H9 (cell line): ENCODE measurements around the gene OSBPL9. TPM values are rescaled to one million over a fixed set of nuclear protein-coding genes. Genes with fewer than 3 reads are reported as not detected.

Source experiments
- DNase-seq: peaks from one replicate; pipeline ENCODE4 v3.0.0-alpha.2; 2017
- H2AFZ ChIP-seq: one replicate; pipeline ENCODE4 v1.6.1; 2013; ENCODE audit warnings: mild to moderate bottlenecking, low read length, control low read depth, moderate library complexity
- H2AK5ac ChIP-seq: 2 replicates; pipeline ENCODE4 v1.6.1; 2013; ENCODE audit warnings: low read length, control low read depth, mixed read lengths; ENCODE audit not compliant: insufficient read length
- H2BK120ac ChIP-seq: one replicate; pipeline ENCODE4 v1.6.1; 2013; ENCODE audit warnings: low read depth, mild to moderate bottlenecking, low read length, control low read depth, inconsistent platforms; ENCODE audit not compliant: poor library complexity, severe bottlenecking
- H2BK12ac ChIP-seq: 2 replicates; pipeline ENCODE4 v1.6.1; 2013; ENCODE audit warnings: low read length, control low read depth, mixed read lengths, low read depth; ENCODE audit not compliant: insufficient read length
- H2BK15ac ChIP-seq: 2 replicates; pipeline ENCODE4 v1.6.1; 2013; ENCODE audit warnings: low read depth, low read length, control low read depth
- H2BK20ac ChIP-seq: one replicate; pipeline ENCODE4 v1.6.1; 2013; ENCODE audit warnings: low read depth, mild to moderate bottlenecking, low read length, control low read depth, inconsistent platforms; ENCODE audit not compliant: poor library complexity, severe bottlenecking
- H2BK5ac ChIP-seq: 2 replicates; pipeline ENCODE4 v1.6.1; 2013; ENCODE audit warnings: low read length, control low read depth, mixed read lengths; ENCODE audit not compliant: insufficient read length
- H3K14ac ChIP-seq: 2 replicates; pipeline ENCODE4 v1.6.1; 2013; ENCODE audit warnings: low read length, control low read depth; ENCODE audit not compliant: insufficient read depth
- H3K18ac ChIP-seq: 2 replicates; pipeline ENCODE4 v1.6.1; 2013; ENCODE audit warnings: low read depth, mild to moderate bottlenecking, mixed read lengths, low read length, control low read depth; ENCODE audit not compliant: insufficient read length
- H3K23ac ChIP-seq: 2 replicates; pipeline ENCODE4 v1.6.1; 2013; ENCODE audit warnings: low read length, control low read depth, mixed read lengths, low read depth; ENCODE audit not compliant: insufficient read length
- H3K23me2 ChIP-seq: 2 replicates; pipeline ENCODE4 v1.6.1; 2013; ENCODE audit warnings: low read depth, mild to moderate bottlenecking, mixed read lengths, low read length, control low read depth; ENCODE audit not compliant: insufficient read length, poor library complexity, severe bottlenecking
- H3K27ac ChIP-seq: 2 replicates; pipeline ENCODE4 v1.5.1; 2013; ENCODE audit warnings: low read length, control low read depth, mixed read lengths, low read depth; ENCODE audit not compliant: insufficient read length
- H3K27me3 ChIP-seq: 2 replicates; pipeline ENCODE4 v1.6.1; 2013; ENCODE audit warnings: low read length, control low read depth, inconsistent platforms; ENCODE audit not compliant: insufficient read depth
- H3K4ac ChIP-seq: 2 replicates; pipeline ENCODE4 v1.6.1; 2013; ENCODE audit warnings: low read depth, mild to moderate bottlenecking, control low read depth, inconsistent platforms, low read length, moderate library complexity
- H3K4me1 ChIP-seq: 2 replicates; pipeline ENCODE4 v1.6.1; 2013; ENCODE audit warnings: low read length, control low read depth, inconsistent platforms; ENCODE audit not compliant: insufficient read depth
- H3K4me2 ChIP-seq: 2 replicates; pipeline ENCODE4 v1.6.1; 2013; ENCODE audit warnings: low read length, control low read depth, mixed read lengths; ENCODE audit not compliant: insufficient read length, insufficient read depth
- H3K56ac ChIP-seq: 2 replicates; pipeline ENCODE4 v1.6.1; 2013; ENCODE audit warnings: low read depth, mild to moderate bottlenecking, mixed read lengths, low read length, control low read depth; ENCODE audit not compliant: insufficient read length
- H3K79me1 ChIP-seq: 2 replicates; pipeline ENCODE4 v1.6.1; 2013; ENCODE audit warnings: low read depth, mild to moderate bottlenecking, moderate library complexity, low read length, control low read depth, inconsistent platforms; ENCODE audit not compliant: insufficient read depth, poor library complexity, severe bottlenecking
- H3K79me2 ChIP-seq: 2 replicates; pipeline ENCODE4 v1.6.1; 2013; ENCODE audit warnings: low read length, control low read depth, inconsistent platforms; ENCODE audit not compliant: insufficient read depth
- H3K9ac ChIP-seq: 2 replicates; pipeline ENCODE4 v1.6.1; 2013; ENCODE audit warnings: low read length, control low read depth, mixed read lengths; ENCODE audit not compliant: insufficient read length; ENCODE audit errors: extremely low read depth
- H3K9me3 ChIP-seq: one replicate; pipeline ENCODE4 v1.6.1; 2013; ENCODE audit warnings: low read depth, low read length, inconsistent platforms; ENCODE audit not compliant: control insufficient read depth
- H3T11ph ChIP-seq: one replicate; pipeline ENCODE4 v1.6.1; 2013; ENCODE audit warnings: mild to moderate bottlenecking, low read length, control low read depth, inconsistent platforms
- H4K20me1 ChIP-seq: one replicate; pipeline ENCODE4 v1.6.1; 2013; ENCODE audit not compliant: control insufficient read depth, insufficient read length, insufficient read depth
- H4K5ac ChIP-seq: 2 replicates; pipeline ENCODE4 v1.6.1; 2013; ENCODE audit warnings: low read depth, mild to moderate bottlenecking, mixed read lengths, low read length, control low read depth; ENCODE audit not compliant: insufficient read length
- H4K8ac ChIP-seq: replicated peaks from 2 replicates; pipeline ENCODE4 v1.6.1; 2013; ENCODE audit warnings: low read length, control low read depth, mixed read lengths, low read depth; ENCODE audit not compliant: insufficient read length
- H4K91ac ChIP-seq: 2 replicates; pipeline ENCODE4 v1.6.1; 2013; ENCODE audit warnings: low read depth, mild to moderate bottlenecking, moderate library complexity, mixed read lengths, low read length, control low read depth; ENCODE audit not compliant: insufficient read length
- H3K27ac Mint-ChIP-seq, 3 experiments: 2 replicates in 2 of 3; 3 replicates in 1 of 3; pipeline ENCODE4 v1.8.0; 2020 to 2021; ENCODE audit warnings: mixed read lengths in 3 of 3, mild to moderate bottlenecking in 1 of 3, moderate library complexity in 1 of 3
- H3K27me3 Mint-ChIP-seq: 2 replicates; pipeline ENCODE4 v1.8.0; 2021; ENCODE audit warnings: low read depth, mild to moderate bottlenecking, moderate library complexity, mixed read lengths
- H3K36me3 Mint-ChIP-seq, 3 experiments: 2 replicates in 2 of 3; 3 replicates in 1 of 3; pipeline ENCODE4 v1.8.0; 2020 to 2021; ENCODE audit warnings: low read depth in 3 of 3, mixed read lengths in 3 of 3; ENCODE audit not compliant: insufficient read depth in 1 of 3
- H3K4me1 Mint-ChIP-seq, 2 experiments: 2 replicates each; pipeline ENCODE4 v1.8.0; 2020; ENCODE audit warnings: mixed read lengths in 2 of 2
- H3K4me3 Mint-ChIP-seq, 2 experiments: 2 replicates in 1 of 2; 3 replicates in 1 of 2; pipeline ENCODE4 v1.8.0; 2020 to 2021; ENCODE audit warnings: mild to moderate bottlenecking in 2 of 2, mixed read lengths in 2 of 2, moderate library complexity in 1 of 2
- H3K9me3 Mint-ChIP-seq, 2 experiments: 2 replicates in 1 of 2; 3 replicates in 1 of 2; pipeline ENCODE4 v1.8.0; 2020; ENCODE audit warnings: mild to moderate bottlenecking in 2 of 2, mixed read lengths in 2 of 2, moderate library complexity in 1 of 2
- CTCF ChIP-seq: fragments of 200-600 bp; sonication (generic); conservative IDR thresholded peaks from 3 replicates; pipeline ENCODE4 v1.8.0; 2021; ENCODE audit warnings: antibody characterized with exemption, mild to moderate bottlenecking
- WGBS: extraction: QIAGEN DNeasy Blood & Tissue Kit; methylation state at CpG from one replicate; pipeline ENCODE4 v1.1.7; 2013; ENCODE audit warnings: missing lambda C conversion rate, low lambda C conversion rate, mixed read lengths; ENCODE audit not compliant: insufficient read length; ENCODE audit errors: extremely low coverage; 5-methylcytosine and 5-hydroxymethylcytosine counted together
- total RNA-seq: library from RNA; stranded (reverse); gene quantifications from 2 replicates; pipeline ENCODE4 v1.2.1, GENCODE V29; 2021

OSBPL9 gene
- total RNA-seq, 1 experiment from 2014 or later = 76.7 TPM

GRCh38 chr1:51673279-51673678, 56.4 kb downstream of the OSBPL9 start:
- H3K27ac Mint-ChIP-seq = no peak overlapping the region
- Histone ChIP-seq H3K14ac (no peak overlapping the region), H3T11ph (no peak overlapping the region), H3K4me1 (peaks cover 4% of the 10 kb centered on the region; the same call in 1 of the 2 replicates), H3K79me1 (no peaks in the 10 kb centered on the region), H4K8ac (no peak overlapping the region), H2BK20ac (no peak overlapping the region), H3K79me2 (no peaks in the 10 kb centered on the region), H3K23me2 (no peaks in the 10 kb centered on the region), H2BK120ac (no peak overlapping the region), H2BK5ac (no peak overlapping the region), H3K4ac (no peak overlapping the region), H3K9me3 (no peaks in the 10 kb centered on the region), H3K27me3 (no peaks in the 10 kb centered on the region), H2AFZ (no peak overlapping the region), H3K23ac (no peak overlapping the region), H3K9ac (no peak overlapping the region), H2BK15ac (no peak overlapping the region), H3K4me2 (no peak overlapping the region), H4K91ac (no peak overlapping the region), H3K18ac (no peak overlapping the region), H3K27ac (no peak overlapping the region), H4K20me1 (no peaks in the 10 kb centered on the region), H2BK12ac (no peak overlapping the region), H4K5ac (no peak overlapping the region), H3K56ac (no peak overlapping the region), H2AK5ac (no peak overlapping the region)
- no peak for DNase-seq
- no peak for TF ChIP-seq CTCF
- H3K9me3 Mint-ChIP-seq = no peaks in the 10 kb centered on the region
- H3K4me1 Mint-ChIP-seq = peaks cover 4% of the 10 kb centered on the region in 2 experiments; a peak in 1 of 4 replicates
- 100% methylated on average over 1 of the region's 1 CpG for WGBS
- H3K27me3 Mint-ChIP-seq = no peaks in the 10 kb centered on the region
- H3K4me3 Mint-ChIP-seq = no peak overlapping the region
- H3K36me3 Mint-ChIP-seq = no peaks in the 10 kb centered on the region
